IMR-90 (cell line): Measurements from ENCODE around the gene MRTFA. TPM values are rescaled to one million over a fixed set of nuclear protein-coding genes. Genes with fewer than 3 reads are reported as not detected.

Experiments used
- ATAC-seq: fragments of 200-7000 bp; cut with Tn5 transposase; 2 replicates; pipeline ENCODE4 v1.9.1; 2020; ENCODE audit warnings: low read depth, mild to moderate bottlenecking, moderate library complexity
- BruUV-seq: library from RNA; stranded (reverse); fragments of 400-500 nt; replicated peaks from 2 replicates; lab custom pipeline; 2021; lab: Mats Ljungman, UMichigan
- CTCF ChIA-PET: fragments of 300-600 bp; formaldehyde crosslinking; extraction: SDS; loops from one replicate; lab custom pipeline; 2021; ENCODE audit warnings: antibody characterized with exemption; lab: Yijun Ruan, JAX
- POLR2A ChIA-PET: fragments of 300-600 bp; sonication (Branson Sonifier 250); formaldehyde crosslinking; loops from one replicate; lab custom pipeline; 2022; ENCODE audit warnings: antibody characterized with exemption; ENCODE audit not compliant: unreplicated experiment; lab: Charles Lee
- DNase-seq: peaks from one replicate; pipeline ENCODE4 v3.0.0; 2013
- H2AFZ ChIP-seq: replicated peaks from 2 replicates; pipeline ENCODE3; 2013; ENCODE audit warnings: low read length, mild to moderate bottlenecking; ENCODE audit not compliant: poor library complexity
- H2AK5ac ChIP-seq: 2 replicates; pipeline ENCODE4 v1.6.1; 2013; ENCODE audit warnings: low read depth, low read length, inconsistent platforms
- H2AK9ac ChIP-seq: replicated peaks from 2 replicates; pipeline ENCODE3; 2013; ENCODE audit warnings: mild to moderate bottlenecking, low read depth, low read length, moderate library complexity; ENCODE audit not compliant: poor library complexity
- H2BK120ac ChIP-seq: 2 replicates; pipeline ENCODE4 v1.6.1; 2013; ENCODE audit warnings: low read depth, low read length, inconsistent platforms
- H2BK15ac ChIP-seq: 3 replicates; pipeline ENCODE4 v1.6.1; 2013; ENCODE audit warnings: low read depth, low read length, inconsistent platforms
- H2BK20ac ChIP-seq: 2 replicates; pipeline ENCODE4 v1.6.1; 2013; ENCODE audit warnings: low read depth, mild to moderate bottlenecking, inconsistent platforms, low read length, moderate library complexity
- H2BK5ac ChIP-seq: 2 replicates; pipeline ENCODE4 v1.6.1; 2013; ENCODE audit warnings: mild to moderate bottlenecking, low read depth, low read length, inconsistent platforms; ENCODE audit not compliant: poor library complexity, severe bottlenecking
- H3K14ac ChIP-seq: replicated peaks from 2 replicates; pipeline ENCODE4 v1.6.1; 2013; ENCODE audit warnings: low read depth, low read length, inconsistent platforms
- H3K18ac ChIP-seq: 2 replicates; pipeline ENCODE4 v1.6.1; 2013; ENCODE audit warnings: low read depth, low read length, control low read depth
- H3K23ac ChIP-seq: 2 replicates; pipeline ENCODE4 v1.6.1; 2013; ENCODE audit warnings: low read depth, low read length, inconsistent platforms
- H3K27ac ChIP-seq: 2 replicates; pipeline ENCODE4 v1.5.1; 2013; ENCODE audit warnings: mild to moderate bottlenecking, control low read depth, low read length; ENCODE audit not compliant: insufficient read depth
- H3K27me3 ChIP-seq: 2 replicates; pipeline ENCODE4 v1.6.1; 2013; ENCODE audit warnings: low read length; ENCODE audit not compliant: control insufficient read depth, insufficient read depth
- H3K36me3 ChIP-seq: 2 replicates; pipeline ENCODE4 v1.6.1; 2013; ENCODE audit warnings: low read length, mixed read lengths; ENCODE audit not compliant: control insufficient read depth, insufficient read depth
- H3K4ac ChIP-seq: 2 replicates; pipeline ENCODE4 v1.6.1; 2013; ENCODE audit warnings: low read depth, low read length, inconsistent platforms
- H3K4me1 ChIP-seq: 2 replicates; pipeline ENCODE4 v1.6.1; 2013; ENCODE audit warnings: low read length, mixed read lengths; ENCODE audit not compliant: control insufficient read depth, insufficient read depth
- H3K4me2 ChIP-seq: 2 replicates; pipeline ENCODE4 v1.6.1; 2013; ENCODE audit warnings: low read depth, mild to moderate bottlenecking, control low read depth, low read length, moderate library complexity
- H3K4me3 ChIP-seq: 2 replicates; pipeline ENCODE4 v1.5.1; 2013; ENCODE audit warnings: low read depth, mild to moderate bottlenecking, control low read depth, low read length, moderate library complexity; ENCODE audit not compliant: insufficient read depth
- H3K56ac ChIP-seq: 2 replicates; pipeline ENCODE4 v1.6.1; 2013; ENCODE audit warnings: low read length, inconsistent platforms; ENCODE audit not compliant: insufficient read depth; ENCODE audit errors: extremely low read depth
- H3K79me1 ChIP-seq, 2 experiments: 2 replicates each; pipeline ENCODE4 v1.6.1; 2013; ENCODE audit warnings: low read length in 2 of 2, inconsistent platforms in 1 of 2, low read depth in 1 of 2
- H3K9ac ChIP-seq: 2 replicates; pipeline ENCODE4 v1.6.1; 2013; ENCODE audit warnings: low read depth, low read length, control low read depth
- H3K9me1 ChIP-seq: 2 replicates; pipeline ENCODE4 v1.6.1; 2013; ENCODE audit warnings: low read length, inconsistent platforms; ENCODE audit not compliant: insufficient read depth
- H3K9me3 ChIP-seq: 2 replicates; pipeline ENCODE4 v1.6.1; 2013; ENCODE audit warnings: low read length; ENCODE audit not compliant: control insufficient read depth, insufficient read depth
- H4K20me1 ChIP-seq: 2 replicates; pipeline ENCODE4 v1.6.1; 2013; ENCODE audit warnings: low read length, inconsistent platforms; ENCODE audit not compliant: insufficient read depth
- H4K5ac ChIP-seq: 2 replicates; pipeline ENCODE4 v1.6.1; 2013; ENCODE audit warnings: mild to moderate bottlenecking, low read depth, low read length, control low read depth
- H4K8ac ChIP-seq, 2 experiments: 2 replicates each; pipeline ENCODE4 v1.6.1; 2013; ENCODE audit warnings: low read depth in 2 of 2, low read length in 2 of 2, control low read depth in 1 of 2, inconsistent platforms in 1 of 2
- H4K91ac ChIP-seq: 2 replicates; pipeline ENCODE4 v1.6.1; 2013; ENCODE audit warnings: low read depth, low read length, inconsistent platforms; ENCODE audit not compliant: insufficient read depth
- CHD1 ChIP-seq: IDR thresholded peaks from 2 replicates; pipeline ENCODE4 v1.6.1; 2012; ENCODE audit warnings: low read depth, low read length, improper control_type of control experiment
- ELK1 ChIP-seq: fragments of 150-350 bp; IDR thresholded peaks from 2 replicates; pipeline ENCODE4 v1.6.1; 2016; ENCODE audit warnings: low read depth, mild to moderate bottlenecking, low read length, moderate library complexity, borderline replicate concordance
- FOS ChIP-seq: fragments of 150-350 bp; IDR thresholded peaks from 2 replicates; pipeline ENCODE4 v1.6.1; 2016; ENCODE audit warnings: low read depth, low read length
- MAFK ChIP-seq: IDR thresholded peaks from 2 replicates; pipeline ENCODE4 v1.6.1; 2012; ENCODE audit warnings: low read depth, low read length, improper control_type of control experiment
- MXI1 ChIP-seq: IDR thresholded peaks from 2 replicates; pipeline ENCODE4 v1.6.1; 2012; ENCODE audit warnings: low read depth, mild to moderate bottlenecking, low read length, moderate library complexity, borderline replicate concordance
- NFE2L2 ChIP-seq: fragments of 150-350 bp; IDR thresholded peaks from 2 replicates; pipeline ENCODE4 v1.6.1; 2016; ENCODE audit warnings: low read depth, mild to moderate bottlenecking, low read length
- POLR2A ChIP-seq: IDR thresholded peaks from 2 replicates; pipeline ENCODE4 v1.6.1; 2012; ENCODE audit warnings: mild to moderate bottlenecking, low read depth, low read length
- RAD21 ChIP-seq: IDR thresholded peaks from 2 replicates; pipeline ENCODE4 v1.6.1; 2012; ENCODE audit warnings: low read length, improper control_type of control experiment
- RCOR1 ChIP-seq: IDR thresholded peaks from 2 replicates; pipeline ENCODE4 v1.6.1; 2012; ENCODE audit warnings: mild to moderate bottlenecking, low read length, improper control_type of control experiment; ENCODE audit not compliant: insufficient replicate concordance
- RFX5 ChIP-seq: IDR thresholded peaks from 2 replicates; pipeline ENCODE4 v1.8.0; 2012; ENCODE audit warnings: low read depth, mild to moderate bottlenecking, low read length, moderate library complexity
- USF2 ChIP-seq: fragments of 150-350 bp; IDR thresholded peaks from 2 replicates; pipeline ENCODE4 v1.6.1; 2017; ENCODE audit warnings: mild to moderate bottlenecking, antibody characterized with exemption, low read length, low read depth
- WGBS, 2 experiments: methylation state at CpG; one replicate each; pipeline versions ENCODE4 v1.1.5 to v1.1.7; 2013; ENCODE audit warnings: missing lambda C conversion rate in 2 of 2; ENCODE audit not compliant: insufficient read length in 1 of 2; ENCODE audit errors: extremely low coverage in 2 of 2; 5-methylcytosine and 5-hydroxymethylcytosine counted together
- dilution Hi-C: fragments of 300-500 bp; cut with HindIII; formaldehyde crosslinking; loops from one replicate; pipeline ENCODE4 v1.14.3; 2018; ENCODE audit warnings: low sequenced_read_pairs; ENCODE audit not compliant: unreplicated experiment
- in situ Hi-C: fragments of 300-500 bp; cut with MboI; formaldehyde crosslinking; loops from 3 replicates; pipeline ENCODE4 v1.14.3; 2019; ENCODE audit warnings: low sequenced_read_pairs, inconsistent platforms, mixed read lengths
- intact Hi-C: fragments of 100-400 bp; cut with micrococcal nuclease; formaldehyde crosslinking; loops from 2 replicates; pipeline ENCODE4 v1.10.0; 2022
- polyA plus RNA-seq, 3 experiments: library from polyadenylated mRNA; depleted of rRNA; stranded (reverse); fragments of >200 nt; gene quantifications; 2 replicates each; pipeline ENCODE4 v1.2.3, GENCODE V29; 2012; ENCODE audit warnings: low replicate concordance in 1 of 3
- total RNA-seq: library from RNA; depleted of rRNA; stranded (reverse); fragments of >200 nt; gene quantifications from 2 replicates; pipeline ENCODE4 v1.2.3, GENCODE V29; 2012

Gene MRTFA
- total and polyA plus RNA-seq, 2 of the 4 experiments (the other 2 are of a cell fraction) = 12.5 to 17.2 TPM

GRCh38 chr22:40361100-40361499, 275.4 kb downstream of the MRTFA start:
- dilution Hi-C loops = no loop called here
- ChIA-PET CTCF (no interaction called here), POLR2A (no interaction called here)
- Histone ChIP-seq H2AFZ (no peak overlapping the region), H3K18ac (no peak overlapping the region), H2AK9ac (no peak overlapping the region), H3K9me3 (no peaks in the 10 kb centered on the region), H2BK5ac (no peak overlapping the region), H4K5ac (no peak overlapping the region), H3K79me1 (peaks cover 28 to 29% of the 10 kb centered on the region in 2 experiments), H3K4ac (no peak overlapping the region), H4K91ac (no peak overlapping the region), H3K23ac (no peak overlapping the region), H3K27ac (no peak overlapping the region), H4K8ac (no peak overlapping the region), H3K9me1 (peaks cover 16% of the 10 kb centered on the region), H3K36me3 (peaks cover 61% of the 10 kb centered on the region), H3K56ac (no peak overlapping the region), H3K4me2 (no peak overlapping the region), H3K27me3 (no peaks in the 10 kb centered on the region), H2BK15ac (no peak overlapping the region), H3K4me3 (no peak overlapping the region), H2BK20ac (no peak overlapping the region), H4K20me1 (no peaks in the 10 kb centered on the region), H3K14ac (no peak overlapping the region), H3K4me1 (peaks cover 4% of the 10 kb centered on the region), H3K9ac (no peak overlapping the region), H2AK5ac (no peak overlapping the region), H2BK120ac (no peak overlapping the region)
- BruUV-seq = no TSS peak
- no peak for TF ChIP-seq RAD21
- no peak for TF ChIP-seq POLR2A
- no peak for TF ChIP-seq MXI1
- no peak for TF ChIP-seq RFX5
- no peak for TF ChIP-seq RCOR1
- no peak for TF ChIP-seq FOS
- no peak for TF ChIP-seq ELK1
- no peak for TF ChIP-seq CHD1
- no peak for TF ChIP-seq USF2
- TF ChIP-seq MAFK = no peak
- no peak for TF ChIP-seq NFE2L2
- intact Hi-C loops = no loop called here
- ATAC-seq (no peak), DNase-seq (no peak)
- in situ Hi-C loops = no loop called here
- WGBS, 2 experiments = 94% methylated on average over 2 of the region's 5 CpGs; no CpG with 5 or more reads in 1 of the 2 experiments
